Glutamatergic neuron (in vitro differentiated cells): ENCODE results near the gene KNSTRN. TPM values are rescaled to one million over a fixed set of nuclear protein-coding genes. Genes with fewer than 3 reads are reported as not detected.

Experiments
- DNase-seq: peaks from one replicate; pipeline ENCODE4 v3.0.0; 2022
- H3K27ac Mint-ChIP-seq: one replicate; pipeline ENCODE4 v1.8.0; 2020; ENCODE audit warnings: mild to moderate bottlenecking, mixed read lengths, inconsistent platforms; ENCODE audit not compliant: unreplicated experiment
- H3K27me3 Mint-ChIP-seq: one replicate; pipeline ENCODE4 v1.8.0; 2020; ENCODE audit warnings: mild to moderate bottlenecking, moderate library complexity, mixed read lengths, inconsistent platforms; ENCODE audit not compliant: unreplicated experiment
- H3K36me3 Mint-ChIP-seq: one replicate; pipeline ENCODE4 v1.8.0; 2020; ENCODE audit warnings: mild to moderate bottlenecking, mixed read lengths, inconsistent platforms; ENCODE audit not compliant: unreplicated experiment
- H3K4me1 Mint-ChIP-seq: one replicate; pipeline ENCODE4 v1.8.0; 2020; ENCODE audit warnings: mild to moderate bottlenecking, low read depth, mixed read lengths, inconsistent platforms; ENCODE audit not compliant: unreplicated experiment
- H3K4me3 Mint-ChIP-seq: one replicate; pipeline ENCODE4 v1.8.0; 2020; ENCODE audit warnings: mild to moderate bottlenecking, mixed read lengths, inconsistent platforms; ENCODE audit not compliant: unreplicated experiment
- H3K9me3 Mint-ChIP-seq: one replicate; pipeline ENCODE4 v1.8.0; 2020; ENCODE audit warnings: mild to moderate bottlenecking, moderate library complexity, mixed read lengths, inconsistent platforms; ENCODE audit not compliant: unreplicated experiment
- total RNA-seq: library from RNA; stranded (reverse); fragmentation: NEBNext Ultra II Directional; extraction: Animal tissue kit (Norgen Biotek cat#: 25700); gene quantifications from one replicate; pipeline ENCODE4 v1.2.1, GENCODE V29; 2021; ENCODE audit not compliant: unreplicated experiment
- TF ChIP-seq, protein P1 (sequence below): fragments of 200-600 bp; sonication (generic); IDR thresholded peaks from one replicate; pipeline ENCODE4 v1.5.0; 2021; ENCODE audit not compliant: partially characterized antibody, unreplicated experiment

Gene KNSTRN
- total RNA-seq, 1 donor from 2014 or later, result 62.9 TPM

- Mint-ChIP-seq H3K36me3 (no peaks in the 10 kb centered on the region), H3K4me3 (peak overlapping the region; percentile 91), H3K27me3 (peaks cover 5% of the 10 kb centered on the region), H3K27ac (no peak overlapping the region), H3K9me3 (peaks cover 10% of the 10 kb centered on the region), H3K4me1 (peaks cover 24% of the 10 kb centered on the region)
- TF ChIP-seq, protein P1, sequence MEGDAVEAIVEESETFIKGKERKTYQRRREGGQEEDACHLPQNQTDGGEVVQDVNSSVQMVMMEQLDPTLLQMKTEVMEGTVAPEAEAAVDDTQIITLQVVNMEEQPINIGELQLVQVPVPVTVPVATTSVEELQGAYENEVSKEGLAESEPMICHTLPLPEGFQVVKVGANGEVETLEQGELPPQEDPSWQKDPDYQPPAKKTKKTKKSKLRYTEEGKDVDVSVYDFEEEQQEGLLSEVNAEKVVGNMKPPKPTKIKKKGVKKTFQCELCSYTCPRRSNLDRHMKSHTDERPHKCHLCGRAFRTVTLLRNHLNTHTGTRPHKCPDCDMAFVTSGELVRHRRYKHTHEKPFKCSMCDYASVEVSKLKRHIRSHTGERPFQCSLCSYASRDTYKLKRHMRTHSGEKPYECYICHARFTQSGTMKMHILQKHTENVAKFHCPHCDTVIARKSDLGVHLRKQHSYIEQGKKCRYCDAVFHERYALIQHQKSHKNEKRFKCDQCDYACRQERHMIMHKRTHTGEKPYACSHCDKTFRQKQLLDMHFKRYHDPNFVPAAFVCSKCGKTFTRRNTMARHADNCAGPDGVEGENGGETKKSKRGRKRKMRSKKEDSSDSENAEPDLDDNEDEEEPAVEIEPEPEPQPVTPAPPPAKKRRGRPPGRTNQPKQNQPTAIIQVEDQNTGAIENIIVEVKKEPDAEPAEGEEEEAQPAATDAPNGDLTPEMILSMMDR, result no peak
- DNase-seq, result no peak
These were observed 61.3 kb downstream of the KNSTRN start for GRCh38 chr15:40443846-40444245.

Other genes with a start within 250 kb of the KNSTRN start
- gene BUB1B, start 221.7 kb upstream of the KNSTRN start, total RNA-seq, result 16.5 TPM
- not detected for gene PAK6, start 143.7 kb upstream of the KNSTRN start, total RNA-seq
- gene ANKRD63, start 99.7 kb upstream of the KNSTRN start, total RNA-seq, result not detected
- 2.6 TPM for gene PLCB2, start 74.8 kb upstream of the KNSTRN start, total RNA-seq
- gene INAFM2, start 59.0 kb upstream of the KNSTRN start, total RNA-seq, result 15.9 TPM
- gene CCDC9B, start 41.8 kb upstream of the KNSTRN start, total RNA-seq, result 0.49 TPM
- gene PHGR1, start 31.7 kb upstream of the KNSTRN start, total RNA-seq, result not detected
- 44.3 TPM for gene DISP2, start 24.5 kb upstream of the KNSTRN start, total RNA-seq
- gene IVD, start 23.1 kb downstream of the KNSTRN start, total RNA-seq, result 44.3 TPM
- 29.9 TPM for gene BAHD1, start 58.2 kb downstream of the KNSTRN start, total RNA-seq
- 3.9 TPM for gene CHST14, start 88.3 kb downstream of the KNSTRN start, total RNA-seq
- gene CCDC32, start 182.3 kb downstream of the KNSTRN start, total RNA-seq, result 21.4 TPM
- gene RPUSD2, start 186.6 kb downstream of the KNSTRN start, total RNA-seq, result 10.6 TPM
- gene KNL1, start 211.5 kb downstream of the KNSTRN start, total RNA-seq, result 4.0 TPM